Prostate gland (tissue), 2 donors: ENCODE measurements around the gene CDH13.

Experiments
- POLR2A ChIP-seq: fragments of 450-650 bp; IDR thresholded peaks from one replicate; pipeline ENCODE4 v1.6.1; 2016; ENCODE audit warnings: antibody characterized with exemption, mild to moderate bottlenecking
- POLR2AphosphoS5 ChIP-seq: sonication (generic); formaldehyde crosslinking; IDR thresholded peaks from one replicate; pipeline ENCODE4 v1.6.1; 2017; ENCODE audit warnings: antibody characterized with exemption
- TF ChIP-seq, protein P1 (sequence below), 4 experiments: fragments of 200-600 bp in 2 of 4; fragments of 450-650 bp in 2 of 4; sonication (generic) in 2 of 4; IDR thresholded peaks; 1 replicate in 3 of 4; 2 replicates in 1 of 4; pipeline ENCODE4 v1.5.1; 2016 to 2019; ENCODE audit warnings: antibody characterized with exemption in 4 of 4, mild to moderate bottlenecking in 2 of 4, moderate library complexity in 2 of 4

DNA sequence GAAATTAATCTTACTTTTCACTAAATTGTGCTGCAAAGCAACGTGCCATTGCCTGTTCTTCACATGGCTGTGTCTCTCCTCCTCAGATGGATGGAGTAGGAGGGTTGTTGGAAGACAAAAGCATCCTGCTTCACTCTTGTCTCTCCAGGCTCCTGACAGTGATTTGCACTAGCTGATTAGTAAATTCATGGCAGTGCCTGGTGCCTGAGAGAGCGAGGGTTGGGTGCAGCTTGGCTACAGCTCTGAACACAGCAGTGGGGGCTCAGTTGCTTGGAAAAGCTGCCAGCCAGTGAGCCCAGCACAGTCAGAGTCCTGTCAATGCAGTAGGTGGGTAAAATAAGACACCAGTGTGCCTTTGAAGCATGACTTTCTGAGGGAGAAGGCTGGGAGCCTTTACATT, 37.4 kb downstream of the CDH13 start:
- TF ChIP-seq, protein P1, sequence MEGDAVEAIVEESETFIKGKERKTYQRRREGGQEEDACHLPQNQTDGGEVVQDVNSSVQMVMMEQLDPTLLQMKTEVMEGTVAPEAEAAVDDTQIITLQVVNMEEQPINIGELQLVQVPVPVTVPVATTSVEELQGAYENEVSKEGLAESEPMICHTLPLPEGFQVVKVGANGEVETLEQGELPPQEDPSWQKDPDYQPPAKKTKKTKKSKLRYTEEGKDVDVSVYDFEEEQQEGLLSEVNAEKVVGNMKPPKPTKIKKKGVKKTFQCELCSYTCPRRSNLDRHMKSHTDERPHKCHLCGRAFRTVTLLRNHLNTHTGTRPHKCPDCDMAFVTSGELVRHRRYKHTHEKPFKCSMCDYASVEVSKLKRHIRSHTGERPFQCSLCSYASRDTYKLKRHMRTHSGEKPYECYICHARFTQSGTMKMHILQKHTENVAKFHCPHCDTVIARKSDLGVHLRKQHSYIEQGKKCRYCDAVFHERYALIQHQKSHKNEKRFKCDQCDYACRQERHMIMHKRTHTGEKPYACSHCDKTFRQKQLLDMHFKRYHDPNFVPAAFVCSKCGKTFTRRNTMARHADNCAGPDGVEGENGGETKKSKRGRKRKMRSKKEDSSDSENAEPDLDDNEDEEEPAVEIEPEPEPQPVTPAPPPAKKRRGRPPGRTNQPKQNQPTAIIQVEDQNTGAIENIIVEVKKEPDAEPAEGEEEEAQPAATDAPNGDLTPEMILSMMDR (IDR thresholded peaks at IDR 0.05) = no peak
- TF ChIP-seq POLR2A (no peak), POLR2AphosphoS5 (no peak)
